BLaER1 treated with 17β-estradiol and CSF1 and Interleukin-3, amounts not matched to agents 10 nM and 100 nM (cell line): Measurements from ENCODE around the gene TMPRSS9.
A peak's percentile ranks its signal among the peaks of the same experiment; 100 is the strongest.

Experiments used
- H3K27ac ChIP-seq, 11 experiments: shearing (Covaris generic); formaldehyde crosslinking; 2 replicates each; pipeline ENCODE4 v1.8.1; 2022
- H3K27me3 ChIP-seq, 11 experiments: shearing (Covaris generic); formaldehyde crosslinking; 2 replicates each; pipeline ENCODE4 v1.8.1; 2022
- H3K36me3 ChIP-seq, 11 experiments: shearing (Covaris generic); formaldehyde crosslinking; 2 replicates each; pipeline ENCODE4 v1.8.1; 2022
- H3K4me1 ChIP-seq, 10 experiments: shearing (Covaris generic); formaldehyde crosslinking; 2 replicates each; pipeline ENCODE4 v1.8.1; 2022
- H3K4me2 ChIP-seq, 11 experiments: shearing (Covaris generic); formaldehyde crosslinking; 2 replicates each; pipeline ENCODE4 v1.8.1; 2022
- H3K4me3 ChIP-seq, 10 experiments: shearing (Covaris generic); formaldehyde crosslinking; 2 replicates each; pipeline ENCODE4 v1.8.1; 2022
- H3K9ac ChIP-seq, 11 experiments: shearing (Covaris generic); formaldehyde crosslinking; 2 replicates each; pipeline ENCODE4 v1.8.1; 2022
- H3K9me3 ChIP-seq, 11 experiments: shearing (Covaris generic); formaldehyde crosslinking; replicated peaks in 1 of 11; 2 replicates each; pipeline ENCODE4 v1.8.1; 2022
- H4K20me1 ChIP-seq, 11 experiments: shearing (Covaris generic); formaldehyde crosslinking; 2 replicates each; pipeline ENCODE4 v1.8.1; 2022
- Cebpa-rat ChIP-seq, 11 experiments: shearing (Covaris generic); IDR thresholded peaks; 2 replicates each; pipeline ENCODE4 v1.8.1; 2022

Gene TMPRSS9

DNA sequence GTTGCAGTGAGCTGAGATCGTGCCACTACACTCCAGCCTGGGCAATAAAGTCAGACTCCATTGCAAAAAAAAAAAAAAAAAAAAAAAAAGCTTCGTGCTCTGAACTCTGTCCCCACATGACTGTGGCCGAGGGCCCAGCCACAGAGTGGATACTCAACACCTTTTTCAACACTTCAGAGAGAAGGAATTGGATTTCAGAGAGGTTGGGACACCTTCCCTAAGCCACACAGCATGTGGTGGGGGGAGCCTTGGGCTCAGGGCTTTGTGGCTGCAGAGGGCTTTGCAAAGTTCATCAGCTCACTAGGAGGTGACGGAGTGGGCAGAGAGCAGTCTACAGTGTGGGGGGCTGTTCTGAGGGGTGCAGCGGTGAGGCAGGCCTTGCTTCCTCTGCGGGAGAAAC, 41.1 kb upstream of the TMPRSS9 start:
- peaks cover 0 to 16% (median 12%) of the 10 kb centered on the region in 11 experiments; a peak in 17 of 22 replicates for H3K9me3 ChIP-seq
- peaks cover 0 to 70% (median 41%) of the 10 kb centered on the region in 11 experiments; a peak in 19 of 22 replicates for H4K20me1 ChIP-seq
- H3K4me2 ChIP-seq, result peak overlapping the region; percentile 71 to 95 (median 85)
- peaks cover 20 to 32% (median 30%) of the 10 kb centered on the region in 11 experiments; a peak in 21 of 22 replicates for H3K36me3 ChIP-seq
- H3K27ac ChIP-seq, result peak overlapping the region in 8 of 11 experiments; percentile 11 to 69 (median 42); a peak in 10 of 22 replicates
- no peak for TF ChIP-seq Cebpa-rat (IDR thresholded peaks at IDR 0.05)
- peaks cover 0 to 4% (median 0%) of the 10 kb centered on the region in 11 experiments; a peak in 3 of 22 replicates for H3K27me3 ChIP-seq
- peaks cover 51 to 89% (median 83%) of the 10 kb centered on the region in 10 experiments for H3K4me1 ChIP-seq
- peak overlapping the region in 2 of 10 experiments; percentile 20 to 26; a peak in 2 of 20 replicates for H3K4me3 ChIP-seq
- peak overlapping the region in 8 of 11 experiments; percentile 7 to 60 (median 40); a peak in 11 of 22 replicates for H3K9ac ChIP-seq

DNA sequence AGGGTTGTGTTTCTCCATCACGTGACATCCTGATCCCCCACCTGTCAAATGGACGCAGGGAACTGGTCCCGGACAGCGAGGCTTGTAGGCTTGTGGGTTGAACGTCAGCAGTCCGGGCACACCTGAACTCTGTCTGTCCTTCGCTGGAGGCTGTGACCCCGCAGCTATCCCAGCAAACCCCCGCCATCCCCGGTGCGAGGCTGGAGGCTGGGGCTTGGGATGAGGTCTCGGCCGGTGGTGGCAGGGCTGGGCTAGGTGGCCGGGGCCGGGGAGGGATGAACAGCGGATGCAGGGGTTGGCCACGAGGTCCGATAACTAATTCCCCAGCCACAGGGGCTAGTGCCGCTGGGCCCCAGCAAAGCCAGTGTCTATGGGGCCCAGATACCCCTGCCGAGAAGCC, 40.5 kb upstream of the TMPRSS9 start:
- H3K4me1 ChIP-seq, result peaks cover 56 to 95% (median 89%) of the 10 kb centered on the region in 10 experiments

DNA sequence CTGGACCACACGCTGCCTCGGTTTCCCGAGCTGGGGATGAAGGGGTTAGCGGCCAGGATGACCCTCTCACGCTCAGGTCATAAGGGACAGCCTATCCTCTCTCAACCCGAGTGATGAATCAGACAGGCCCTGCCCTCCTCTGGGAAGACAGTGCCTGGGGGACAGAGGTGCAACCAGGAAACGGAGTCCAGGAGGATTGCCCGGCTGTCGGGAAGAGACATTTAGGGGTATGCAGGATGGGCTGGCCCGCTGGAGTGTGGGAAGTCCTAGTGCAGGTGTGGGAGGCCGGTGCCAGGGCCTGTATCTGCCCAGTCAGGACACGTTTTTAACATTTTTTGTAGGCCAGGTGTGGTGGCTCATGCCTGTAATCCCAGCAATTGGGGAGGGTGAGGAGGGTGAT, 40.0 kb upstream of the TMPRSS9 start:
- peaks cover 56 to 100% (median 94%) of the 10 kb centered on the region in 10 experiments for H3K4me1 ChIP-seq
- H3K36me3 ChIP-seq, result peaks cover 20 to 35% (median 30%) of the 10 kb centered on the region in 11 experiments; a peak in 21 of 22 replicates
- H3K27ac ChIP-seq, result no peak overlapping the region; a peak in 1 of 22 replicates
- peak overlapping the region; percentile 71 to 95 (median 85) for H3K4me2 ChIP-seq
- peaks cover 0 to 5% (median 3%) of the 10 kb centered on the region in 11 experiments; a peak in 17 of 22 replicates for H3K9me3 ChIP-seq
- TF ChIP-seq Cebpa-rat (IDR thresholded peaks at IDR 0.05), result no peak
- H3K4me3 ChIP-seq, result no peak overlapping the region
- peaks cover 11 to 81% (median 52%) of the 10 kb centered on the region in 11 experiments; a peak in 20 of 22 replicates for H4K20me1 ChIP-seq
- peak overlapping the region in 4 of 11 experiments; percentile 7 to 31 (median 22); a peak in 3 of 22 replicates for H3K9ac ChIP-seq
- H3K27me3 ChIP-seq, result peaks cover 0 to 14% (median 0%) of the 10 kb centered on the region in 11 experiments; a peak in 5 of 22 replicates

More for the DNA sequence above, 40.5 kb upstream of the TMPRSS9 start:
- peak overlapping the region in 6 of 11 experiments; percentile 7 to 56 (median 26); a peak in 8 of 22 replicates for H3K9ac ChIP-seq
- peaks cover 6 to 76% (median 47%) of the 10 kb centered on the region in 11 experiments; a peak in 20 of 22 replicates for H4K20me1 ChIP-seq
- H3K27me3 ChIP-seq, result peaks cover 0 to 10% (median 0%) of the 10 kb centered on the region in 11 experiments; a peak in 5 of 22 replicates
- H3K4me3 ChIP-seq, result no peak overlapping the region; a peak in 1 of 20 replicates
- peaks cover 0 to 10% (median 8%) of the 10 kb centered on the region in 11 experiments; a peak in 17 of 22 replicates for H3K9me3 ChIP-seq
- peak overlapping the region in 3 of 11 experiments; percentile 4 to 57 (median 48); a peak in 3 of 22 replicates for H3K27ac ChIP-seq
- TF ChIP-seq Cebpa-rat (IDR thresholded peaks at IDR 0.05), result no peak
- peaks cover 20 to 35% (median 30%) of the 10 kb centered on the region in 11 experiments; a peak in 21 of 22 replicates for H3K36me3 ChIP-seq
- peak overlapping the region; percentile 71 to 95 (median 85) for H3K4me2 ChIP-seq

DNA sequence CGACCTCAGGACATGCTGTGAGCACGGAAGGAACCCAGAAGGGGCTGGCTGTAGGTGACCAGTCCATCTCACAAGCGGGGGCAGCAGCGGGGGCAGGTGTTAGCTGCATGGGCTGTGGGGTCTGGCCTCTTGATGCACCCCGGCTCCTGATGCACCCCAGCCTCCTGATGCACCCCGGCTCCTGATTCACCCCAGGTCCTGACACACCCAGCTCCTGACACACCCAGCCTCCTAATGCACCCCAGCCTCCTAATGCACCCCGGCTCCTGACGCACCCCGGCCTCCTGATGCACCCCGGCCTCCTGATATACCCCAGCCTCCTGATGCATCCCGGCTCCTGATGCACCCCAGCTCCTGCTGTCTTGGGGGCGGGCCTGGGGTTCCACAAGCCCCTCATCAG, 39.1 kb upstream of the TMPRSS9 start:
- no peak for TF ChIP-seq Cebpa-rat (IDR thresholded peaks at IDR 0.05)
- Histone ChIP-seq H3K4me1 (peaks cover 57 to 100% (median 95%) of the 10 kb centered on the region in 10 experiments), H4K20me1 (peaks cover 20 to 90% (median 61%) of the 10 kb centered on the region in 11 experiments; a peak in 21 of 22 replicates), H3K27me3 (peaks cover 0 to 17% (median 0%) of the 10 kb centered on the region in 11 experiments; a peak in 5 of 22 replicates), H3K9ac (0 out of 22 replicates have a peak overlapping the region, but pooled peaks of 1 of the 11 experiments have one; percentile 24), H3K4me3 (no peak overlapping the region), H3K36me3 (peaks cover 20 to 43% (median 30%) of the 10 kb centered on the region in 11 experiments; a peak in 21 of 22 replicates), H3K9me3 (no peaks in the 10 kb centered on the region), H3K27ac (no peak overlapping the region), H3K4me2 (peak overlapping the region in 7 of 11 experiments; percentile 89 to 98 (median 96); a peak in 10 of 22 replicates)

DNA sequence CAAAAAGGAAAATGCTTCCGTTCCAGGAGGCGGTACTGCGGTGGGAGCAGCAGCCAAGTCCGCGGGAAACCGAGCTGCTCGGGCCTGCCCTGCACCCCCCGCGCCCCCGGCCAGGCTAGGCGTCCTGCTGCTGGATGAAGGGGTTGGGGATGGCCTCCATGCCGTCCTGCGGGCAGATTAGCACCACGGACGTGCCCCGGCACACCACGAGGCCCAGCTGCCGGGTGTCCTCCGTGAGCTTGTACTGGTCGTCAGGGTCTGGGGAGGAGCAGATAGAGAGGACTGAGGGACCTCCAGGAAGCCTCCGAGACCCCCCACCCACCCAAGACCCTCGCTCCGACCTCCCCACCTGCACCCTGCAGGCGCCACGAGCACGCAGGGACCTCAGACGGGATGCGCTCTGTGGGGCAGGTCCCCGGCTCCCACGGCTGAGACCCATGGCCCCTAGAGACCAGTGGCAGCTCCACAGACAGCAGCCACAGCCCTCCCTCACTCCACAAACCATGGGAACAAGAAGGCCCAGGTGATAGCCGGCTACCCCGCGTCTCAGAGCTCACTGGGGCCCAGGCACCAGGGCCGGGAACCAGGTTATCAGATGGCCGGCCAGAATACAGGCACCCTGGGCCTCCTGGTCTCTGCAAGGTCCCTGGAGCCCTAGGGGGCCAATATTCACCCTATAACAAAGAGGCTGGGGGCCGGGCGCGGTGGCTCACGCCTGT, 38.3 kb upstream of the TMPRSS9 start:
- Histone ChIP-seq H3K9me3 (no peaks in the 10 kb centered on the region), H3K9ac (peak overlapping the region in 3 of 11 experiments; percentile 24 to 37 (median 32); a peak in 3 of 22 replicates), H3K36me3 (peaks cover 20 to 47% (median 30%) of the 10 kb centered on the region in 11 experiments; a peak in 21 of 22 replicates), H3K27me3 (peaks cover 0 to 17% (median 0%) of the 10 kb centered on the region in 11 experiments; a peak in 5 of 22 replicates), H3K27ac (no peak overlapping the region), H4K20me1 (peaks cover 26 to 94% (median 69%) of the 10 kb centered on the region in 11 experiments; a peak in 21 of 22 replicates), H3K4me2 (peak overlapping the region in 8 of 11 experiments; percentile 89 to 98 (median 96); a peak in 16 of 22 replicates), H3K4me3 (peak overlapping the region in 1 of 10 experiments; percentile 4; a peak in 1 of 20 replicates), H3K4me1 (peaks cover 58 to 100% (median 95%) of the 10 kb centered on the region in 10 experiments)
- TF ChIP-seq Cebpa-rat (IDR thresholded peaks at IDR 0.05), result no peak

DNA sequence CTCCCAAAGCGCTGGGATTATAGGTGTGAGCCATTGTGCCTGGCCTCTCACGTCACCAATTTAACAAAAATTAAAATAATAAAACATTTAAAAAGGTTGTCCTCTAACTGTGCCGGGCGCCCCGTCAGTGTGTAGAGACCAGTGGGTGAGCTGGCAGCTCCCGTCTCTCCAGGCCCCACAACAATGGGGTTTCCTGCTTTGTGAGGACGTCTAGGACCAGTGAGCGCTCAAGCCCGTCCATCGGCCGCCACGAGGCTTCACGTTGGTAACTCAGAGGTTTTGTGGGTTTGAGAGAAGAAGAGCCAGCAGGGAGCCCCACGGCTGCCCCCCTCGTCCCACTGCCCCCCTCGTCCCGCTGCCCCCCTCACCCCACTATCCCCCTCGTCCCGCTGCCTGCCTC, 36.4 kb upstream of the TMPRSS9 start:
- Histone ChIP-seq H3K4me1 (peaks cover 52 to 92% (median 85%) of the 10 kb centered on the region in 10 experiments), H3K9ac (peak overlapping the region in 6 of 11 experiments; percentile 92 to 98 (median 96); a peak in 12 of 22 replicates), H3K4me2 (peak overlapping the region in 10 of 11 experiments; percentile 84 to 98 (median 96); a peak in 19 of 22 replicates), H3K4me3 (peak overlapping the region in 4 of 10 experiments; percentile 45 to 93 (median 58); a peak in 4 of 20 replicates), H3K36me3 (peaks cover 20 to 52% (median 30%) of the 10 kb centered on the region in 11 experiments; a peak in 21 of 22 replicates), H3K9me3 (no peaks in the 10 kb centered on the region), H3K27me3 (peaks cover 0 to 17% (median 0%) of the 10 kb centered on the region in 11 experiments; a peak in 5 of 22 replicates), H4K20me1 (peaks cover 29 to 89% (median 77%) of the 10 kb centered on the region in 11 experiments; a peak in 21 of 22 replicates), H3K27ac (peak overlapping the region in 6 of 11 experiments; percentile 93 to 98 (median 94); a peak in 11 of 22 replicates)
- TF ChIP-seq Cebpa-rat (IDR thresholded peaks at IDR 0.05), result no peak

DNA sequence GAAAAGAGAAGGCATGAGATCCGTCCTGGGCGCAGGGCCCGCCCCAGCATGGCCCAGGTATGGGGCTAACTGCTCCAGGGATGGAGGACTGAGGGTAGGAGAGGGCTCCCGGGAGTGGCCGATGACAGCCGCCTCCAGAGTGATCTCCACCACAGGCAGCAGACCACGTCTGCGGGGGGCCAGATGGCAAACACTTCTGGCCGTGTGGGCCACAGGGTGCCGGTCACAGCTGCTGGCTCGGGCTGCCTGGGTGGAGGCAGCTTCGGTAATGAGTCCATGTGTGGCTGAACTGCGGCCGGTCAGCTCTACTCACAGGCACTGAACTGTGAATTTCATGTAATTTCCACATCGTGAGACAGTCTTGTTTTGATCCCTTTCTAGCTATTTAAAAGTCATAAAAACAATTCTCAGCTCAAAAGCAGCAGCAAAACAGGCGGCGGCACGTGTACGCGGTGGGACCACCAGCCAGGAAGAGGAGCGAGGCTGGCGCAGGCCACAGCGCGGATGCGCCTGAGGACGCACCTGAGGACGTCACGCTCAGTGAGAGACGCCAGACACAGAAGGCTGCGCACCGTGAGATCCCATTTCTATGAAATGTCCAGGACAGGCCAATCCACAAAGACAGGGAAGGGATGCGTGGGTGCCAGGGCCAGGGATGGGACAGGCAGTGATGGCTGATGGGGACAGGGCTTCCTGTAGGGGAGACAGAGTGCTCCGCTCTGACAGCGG, 35.7 kb upstream of the TMPRSS9 start:
- H3K4me2 ChIP-seq, result peak overlapping the region; percentile 84 to 98 (median 97)
- H3K9ac ChIP-seq, result peak overlapping the region in 10 of 11 experiments; percentile 5 to 98 (median 93); a peak in 18 of 22 replicates
- peaks cover 29 to 83% (median 73%) of the 10 kb centered on the region in 11 experiments; a peak in 21 of 22 replicates for H4K20me1 ChIP-seq
- H3K36me3 ChIP-seq, result peaks cover 20 to 52% (median 30%) of the 10 kb centered on the region in 11 experiments; a peak in 21 of 22 replicates
- peaks cover 49 to 88% (median 81%) of the 10 kb centered on the region in 10 experiments for H3K4me1 ChIP-seq
- H3K27me3 ChIP-seq, result peaks cover 0 to 17% (median 0%) of the 10 kb centered on the region in 11 experiments; a peak in 5 of 22 replicates
- peak overlapping the region in 9 of 10 experiments; percentile 38 to 93 (median 51); a peak in 17 of 20 replicates for H3K4me3 ChIP-seq
- TF ChIP-seq Cebpa-rat (IDR thresholded peaks at IDR 0.05), result no peak
- H3K27ac ChIP-seq, result peak overlapping the region in 8 of 11 experiments; percentile 1 to 98 (median 94); a peak in 17 of 22 replicates
- no peaks in the 10 kb centered on the region for H3K9me3 ChIP-seq
